ENCODE data around the gene CEACAM6. TPM values are rescaled to one million over a fixed set of nuclear protein-coding genes. Genes with fewer than 3 reads are reported as not detected.
"Not testable (repeated sequence)": the region's sequence is repeated elsewhere in the genome, so short reads cannot be mapped to it uniquely, and the experiment has no call there.

CEACAM6 gene
- total RNA-seq, 1 donor from 2014 or later = 0.20 TPM

GRCh38 chr19:41784743-41785142 lies 29.4 kb downstream of the CEACAM6 start:
- no peak overlapping the region for H3K4me3 Mint-ChIP-seq (ENCODE audit: unreplicated experiment)
- no peak for DNase-seq
- no peaks in the 10 kb centered on the region for H3K4me1 Mint-ChIP-seq (ENCODE audit: low read depth, unreplicated experiment)
- no peak for TF ChIP-seq CTCF (IDR thresholded peaks at IDR 0.05; ENCODE audit: partially characterized antibody, unreplicated experiment)
- H3K36me3 Mint-ChIP-seq (ENCODE audit: unreplicated experiment) = no peaks in the 10 kb centered on the region
- H3K27ac Mint-ChIP-seq (ENCODE audit: unreplicated experiment) = no peak overlapping the region
- H3K9me3 Mint-ChIP-seq (ENCODE audit: unreplicated experiment) = peaks cover 1% of the 10 kb centered on the region
- peaks cover 3% of the 10 kb centered on the region for H3K27me3 Mint-ChIP-seq (ENCODE audit: unreplicated experiment)

- no peak overlapping the region for H3K4me3 Mint-ChIP-seq (ENCODE audit: unreplicated experiment)
- peaks cover 3% of the 10 kb centered on the region for H3K27me3 Mint-ChIP-seq (ENCODE audit: unreplicated experiment)
- H3K27ac Mint-ChIP-seq (ENCODE audit: unreplicated experiment) = no peak overlapping the region
Measured at GRCh38 chr19:41785653-41786052, 30.3 kb downstream of the CEACAM6 start.

GRCh38 chr19:41787055-41787454 lies 31.7 kb downstream of the CEACAM6 start:
- Mint-ChIP-seq H3K4me1 (ENCODE audit: low read depth, unreplicated experiment) (no peaks in the 10 kb centered on the region), H3K4me3 (ENCODE audit: unreplicated experiment) (no peak overlapping the region), H3K9me3 (ENCODE audit: unreplicated experiment) (peaks cover 1% of the 10 kb centered on the region), H3K27ac (ENCODE audit: unreplicated experiment) (no peak overlapping the region), H3K27me3 (ENCODE audit: unreplicated experiment) (peaks cover 4% of the 10 kb centered on the region), H3K36me3 (ENCODE audit: unreplicated experiment) (no peaks in the 10 kb centered on the region)
- DNase-seq = no peak
- no peak for TF ChIP-seq CTCF (IDR thresholded peaks at IDR 0.05; ENCODE audit: partially characterized antibody, unreplicated experiment)

More at GRCh38 chr19:41785653-41786052, 30.3 kb downstream of the CEACAM6 start:
- peak; percentile 68 for DNase-seq
- H3K36me3 Mint-ChIP-seq (ENCODE audit: unreplicated experiment) = no peaks in the 10 kb centered on the region
- no peaks in the 10 kb centered on the region for H3K4me1 Mint-ChIP-seq (ENCODE audit: low read depth, unreplicated experiment)
- peaks cover 1% of the 10 kb centered on the region for H3K9me3 Mint-ChIP-seq (ENCODE audit: unreplicated experiment)
- TF ChIP-seq CTCF (IDR thresholded peaks at IDR 0.05; ENCODE audit: partially characterized antibody, unreplicated experiment) = peak; percentile 81

- H3K9me3 Mint-ChIP-seq (ENCODE audit: unreplicated experiment); H3K36me3 Mint-ChIP-seq (ENCODE audit: unreplicated experiment); H3K4me1 Mint-ChIP-seq (ENCODE audit: low read depth, unreplicated experiment); H3K27me3 Mint-ChIP-seq (ENCODE audit: unreplicated experiment); H3K4me3 Mint-ChIP-seq (ENCODE audit: unreplicated experiment); DNase-seq; H3K27ac Mint-ChIP-seq (ENCODE audit: unreplicated experiment): not testable (repeated sequence)
Measured at GRCh38 chr19:41788518-41788917, 33.2 kb downstream of the CEACAM6 start.

GRCh38 chr19:41789053-41789452 lies 33.7 kb downstream of the CEACAM6 start:
- H3K4me3 Mint-ChIP-seq (ENCODE audit: unreplicated experiment); DNase-seq; H3K4me1 Mint-ChIP-seq (ENCODE audit: low read depth, unreplicated experiment); H3K36me3 Mint-ChIP-seq (ENCODE audit: unreplicated experiment); H3K27ac Mint-ChIP-seq (ENCODE audit: unreplicated experiment); H3K27me3 Mint-ChIP-seq (ENCODE audit: unreplicated experiment); H3K9me3 Mint-ChIP-seq (ENCODE audit: unreplicated experiment): not testable (repeated sequence)

GRCh38 chr19:41792513-41793413 lies 37.4 kb downstream of the CEACAM6 start:
- Mint-ChIP-seq H3K36me3 (ENCODE audit: unreplicated experiment) (no peaks in the 10 kb centered on the region), H3K9me3 (ENCODE audit: unreplicated experiment) (peaks cover 2% of the 10 kb centered on the region), H3K27ac (ENCODE audit: unreplicated experiment) (no peak overlapping the region), H3K4me3 (ENCODE audit: unreplicated experiment) (no peak overlapping the region), H3K27me3 (ENCODE audit: unreplicated experiment) (peaks cover 6% of the 10 kb centered on the region), H3K4me1 (ENCODE audit: low read depth, unreplicated experiment) (peaks cover under 1% of the 10 kb centered on the region)
- TF ChIP-seq CTCF (IDR thresholded peaks at IDR 0.05; ENCODE audit: partially characterized antibody, unreplicated experiment) = peak; percentile 81
- DNase-seq = peak; percentile 75

All from glutamatergic neuron (in vitro differentiated cells).